A549 (cell line): ENCODE measurements around the gene MBNL2.

Experiments used
- CBX2 ChIP-seq: fragments of 200-600 bp; sonication (generic); IDR thresholded peaks from 2 replicates; pipeline ENCODE4 v1.6.1; 2016; ENCODE audit warnings: low read depth, mild to moderate bottlenecking, borderline replicate concordance
- EP300 ChIP-seq, 2 experiments: fragments of >200 bp; sonication (Bioruptor Twin); formaldehyde crosslinking; IDR thresholded peaks; 2 replicates in 1 of 2; 3 replicates in 1 of 2; pipeline ENCODE4 v1.6.1; 2016 to 2017
- JUN ChIP-seq, 2 experiments: fragments of >200 bp; sonication (Bioruptor Twin); formaldehyde crosslinking; IDR thresholded peaks; 2 replicates in 1 of 2; 3 replicates in 1 of 2; pipeline ENCODE4 v1.6.1; 2016 to 2017
- KDM1A ChIP-seq: fragments of 200-600 bp; sonication (generic); IDR thresholded peaks from 2 replicates; pipeline ENCODE4 v1.6.1; 2016; ENCODE audit warnings: low read depth, mild to moderate bottlenecking
- NFE2L2 ChIP-seq: fragments of 150-350 bp; conservative IDR thresholded peaks from 2 replicates; pipeline ENCODE4 v1.6.1; 2014; ENCODE audit warnings: low read length
- PHF8 ChIP-seq: fragments of 200-600 bp; sonication (generic); IDR thresholded peaks from 2 replicates; pipeline ENCODE4 v1.6.1; 2016; ENCODE audit warnings: low read depth, mild to moderate bottlenecking, antibody characterized with exemption, moderate library complexity, borderline replicate concordance
- POLR2A ChIP-seq: IDR thresholded peaks from 2 replicates; pipeline ENCODE4 v1.6.1; 2012; ENCODE audit warnings: mild to moderate bottlenecking, low read length
- RAD21 ChIP-seq, 2 experiments: fragments of >200 bp in 1 of 2; sonication (Bioruptor Twin) in 1 of 2; formaldehyde crosslinking in 1 of 2; IDR thresholded peaks in 1 of 2; conservative IDR thresholded peaks in 1 of 2; 2 replicates in 1 of 2; 3 replicates in 1 of 2; pipeline ENCODE4 v1.6.1; 2012 to 2018; ENCODE audit warnings: inconsistent platforms in 1 of 2
- RCOR1 ChIP-seq: fragments of 150-350 bp; IDR thresholded peaks from 2 replicates; pipeline ENCODE4 v1.6.1; 2014; ENCODE audit warnings: antibody characterized with exemption, low read length, low read depth
- REST ChIP-seq: fragments of 200-600 bp; sonication (generic); IDR thresholded peaks from 2 replicates; pipeline ENCODE4 v1.6.1; 2016; ENCODE audit warnings: antibody characterized with exemption, mild to moderate bottlenecking, moderate library complexity
- SMC3 ChIP-seq: fragments of >200 bp; sonication (Bioruptor Twin); formaldehyde crosslinking; IDR thresholded peaks from 3 replicates; pipeline ENCODE4 v1.6.1; 2018; ENCODE audit warnings: inconsistent platforms
- ZC3H11A ChIP-seq: fragments of 450-650 bp; IDR thresholded peaks from 2 replicates; pipeline ENCODE4 v1.6.1; 2014; ENCODE audit warnings: antibody characterized with exemption, mild to moderate bottlenecking
- TF ChIP-seq, protein P1 (sequence below): fragments of >200 bp; sonication (Bioruptor Twin); formaldehyde crosslinking; IDR thresholded peaks from 3 replicates; pipeline ENCODE4 v1.5.1; 2016
- TF ChIP-seq, protein P2 (sequence below): IDR thresholded peaks from 2 replicates; pipeline ENCODE4 v1.6.1; 2012

GRCh38 chr13:97278435-97279411 is 56.6 kb downstream of the MBNL2 start:
- TF ChIP-seq POLR2A (no peak), CBX2 (no peak), EP300 (IDR thresholded peaks at IDR 0.05) (no peak), PHF8 (no peak), KDM1A (no peak), ZC3H11A (no peak), RCOR1 (no peak), NFE2L2 (no peak), RAD21 (conservative IDR thresholded peaks at IDR 0.05 in 1 of 2, IDR thresholded peaks at IDR 0.05 in 1 of 2) (no peak), JUN (IDR thresholded peaks at IDR 0.05) (no peak), REST (no peak), SMC3 (no peak)
- TF ChIP-seq, protein P1, sequence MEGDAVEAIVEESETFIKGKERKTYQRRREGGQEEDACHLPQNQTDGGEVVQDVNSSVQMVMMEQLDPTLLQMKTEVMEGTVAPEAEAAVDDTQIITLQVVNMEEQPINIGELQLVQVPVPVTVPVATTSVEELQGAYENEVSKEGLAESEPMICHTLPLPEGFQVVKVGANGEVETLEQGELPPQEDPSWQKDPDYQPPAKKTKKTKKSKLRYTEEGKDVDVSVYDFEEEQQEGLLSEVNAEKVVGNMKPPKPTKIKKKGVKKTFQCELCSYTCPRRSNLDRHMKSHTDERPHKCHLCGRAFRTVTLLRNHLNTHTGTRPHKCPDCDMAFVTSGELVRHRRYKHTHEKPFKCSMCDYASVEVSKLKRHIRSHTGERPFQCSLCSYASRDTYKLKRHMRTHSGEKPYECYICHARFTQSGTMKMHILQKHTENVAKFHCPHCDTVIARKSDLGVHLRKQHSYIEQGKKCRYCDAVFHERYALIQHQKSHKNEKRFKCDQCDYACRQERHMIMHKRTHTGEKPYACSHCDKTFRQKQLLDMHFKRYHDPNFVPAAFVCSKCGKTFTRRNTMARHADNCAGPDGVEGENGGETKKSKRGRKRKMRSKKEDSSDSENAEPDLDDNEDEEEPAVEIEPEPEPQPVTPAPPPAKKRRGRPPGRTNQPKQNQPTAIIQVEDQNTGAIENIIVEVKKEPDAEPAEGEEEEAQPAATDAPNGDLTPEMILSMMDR: no peak
- TF ChIP-seq, protein P2, sequence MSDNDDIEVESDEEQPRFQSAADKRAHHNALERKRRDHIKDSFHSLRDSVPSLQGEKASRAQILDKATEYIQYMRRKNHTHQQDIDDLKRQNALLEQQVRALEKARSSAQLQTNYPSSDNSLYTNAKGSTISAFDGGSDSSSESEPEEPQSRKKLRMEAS: no peak
